Mesenchymal stem cell (in vitro differentiated cells and primary cell): ENCODE data around the gene OR2T5.
"Not testable (repeated sequence)": the region's sequence is repeated elsewhere in the genome, so short reads cannot be mapped to it uniquely, and the experiment has no call there.

ENCODE experiments used
- DNase-seq: peaks from one replicate; pipeline ENCODE4 v3.0.0-alpha.2; 2013
- H2AFZ ChIP-seq: one replicate; pipeline ENCODE4 v1.6.1; 2013; ENCODE audit warnings: low read depth, mild to moderate bottlenecking, control low read depth, inconsistent platforms, low read length, moderate library complexity
- H2AK5ac ChIP-seq: 2 replicates; pipeline ENCODE4 v1.6.1; 2013; ENCODE audit warnings: low read length, moderate library complexity, mild to moderate bottlenecking, inconsistent platforms; ENCODE audit not compliant: severe bottlenecking
- H2BK120ac ChIP-seq: one replicate; pipeline ENCODE4 v1.6.1; 2013; ENCODE audit warnings: low read depth, mild to moderate bottlenecking, inconsistent platforms, low read length, moderate library complexity
- H2BK12ac ChIP-seq, 2 experiments: one replicate each; pipeline ENCODE4 v1.6.1; 2013; ENCODE audit warnings: inconsistent platforms in 2 of 2, low read length in 2 of 2, mild to moderate bottlenecking in 2 of 2, moderate library complexity in 2 of 2, control low read depth in 1 of 2
- H2BK15ac ChIP-seq: one replicate; pipeline ENCODE4 v1.6.1; 2013; ENCODE audit warnings: mild to moderate bottlenecking, low read depth, inconsistent platforms; ENCODE audit not compliant: poor library complexity, severe bottlenecking
- H2BK5ac ChIP-seq: 2 replicates; pipeline ENCODE4 v1.6.1; 2013; ENCODE audit warnings: low read depth, mild to moderate bottlenecking, low read length, control low read depth, inconsistent platforms; ENCODE audit not compliant: poor library complexity, severe bottlenecking
- H3K14ac ChIP-seq, 2 experiments: one replicate each; pipeline ENCODE4 v1.6.1; 2013; ENCODE audit warnings: inconsistent platforms in 2 of 2, low read length in 2 of 2, control low read depth in 1 of 2, mild to moderate bottlenecking in 1 of 2, moderate library complexity in 1 of 2
- H3K18ac ChIP-seq, 2 experiments: one replicate each; pipeline ENCODE4 v1.6.1; 2013; ENCODE audit warnings: inconsistent platforms in 2 of 2, low read length in 2 of 2, control low read depth in 1 of 2, low read depth in 1 of 2, mild to moderate bottlenecking in 1 of 2
- H3K23ac ChIP-seq, 2 experiments: one replicate each; pipeline ENCODE4 v1.6.1; 2013; ENCODE audit warnings: inconsistent platforms in 2 of 2, low read length in 2 of 2, mild to moderate bottlenecking in 2 of 2, moderate library complexity in 2 of 2, control low read depth in 1 of 2
- H3K27ac ChIP-seq: 2 replicates; pipeline ENCODE4 v1.5.1; 2013; ENCODE audit warnings: mild to moderate bottlenecking, moderate library complexity, low read length, control low read depth, inconsistent platforms; ENCODE audit not compliant: poor library complexity, severe bottlenecking
- H3K27me3 ChIP-seq, 2 experiments: 2 replicates each; pipeline versions ENCODE4 v1.6.1 to v1.7.0; 2013; ENCODE audit warnings: low read length in 2 of 2, mild to moderate bottlenecking in 2 of 2, moderate library complexity in 2 of 2, control low read depth in 1 of 2, inconsistent platforms in 1 of 2; ENCODE audit not compliant: control insufficient read depth in 1 of 2, insufficient read depth in 1 of 2
- H3K36me3 ChIP-seq, 2 experiments: 2 replicates each; pipeline versions ENCODE4 v1.6.1 to v1.7.0; 2013; ENCODE audit warnings: low read length in 2 of 2, control low read depth in 1 of 2, inconsistent platforms in 1 of 2, low read depth in 1 of 2, mild to moderate bottlenecking in 1 of 2; ENCODE audit not compliant: insufficient read depth in 2 of 2, control insufficient read depth in 1 of 2
- H3K4ac ChIP-seq, 2 experiments: one replicate each; pipeline ENCODE4 v1.6.1; 2013; ENCODE audit warnings: inconsistent platforms in 2 of 2, low read length in 2 of 2, mild to moderate bottlenecking in 2 of 2, moderate library complexity in 2 of 2, control low read depth in 1 of 2, low read depth in 1 of 2
- H3K4me1 ChIP-seq: 2 replicates; pipeline ENCODE4 v1.6.1; 2013; ENCODE audit warnings: low read depth, low read length, control low read depth; ENCODE audit not compliant: control insufficient read depth, insufficient read depth
- H3K4me2 ChIP-seq: 2 replicates; pipeline ENCODE4 v1.6.1; 2013; ENCODE audit warnings: low read length, mild to moderate bottlenecking, inconsistent platforms; ENCODE audit not compliant: poor library complexity, severe bottlenecking
- H3K4me3 ChIP-seq, 2 experiments: 2 replicates each; pipeline versions ENCODE4 v1.5.1 to v1.7.0; 2013; ENCODE audit warnings: low read length in 2 of 2, mild to moderate bottlenecking in 2 of 2, control low read depth in 1 of 2, low read depth in 1 of 2; ENCODE audit not compliant: insufficient read depth in 1 of 2
- H3K79me1 ChIP-seq: replicated peaks from 2 replicates; pipeline ENCODE4 v1.6.1; 2013; ENCODE audit warnings: mild to moderate bottlenecking, control low read depth, low read length, inconsistent platforms; ENCODE audit not compliant: poor library complexity, severe bottlenecking
- H3K9ac ChIP-seq: 2 replicates; pipeline ENCODE4 v1.7.0; 2013; ENCODE audit warnings: mild to moderate bottlenecking, low read length, moderate library complexity
- H3K9me3 ChIP-seq: 2 replicates; pipeline ENCODE4 v1.7.0; 2013; ENCODE audit warnings: mild to moderate bottlenecking, low read length; ENCODE audit not compliant: control insufficient read depth
- H4K8ac ChIP-seq: one replicate; pipeline ENCODE4 v1.6.1; 2013; ENCODE audit warnings: inconsistent platforms, mild to moderate bottlenecking, low read length, moderate library complexity
- H4K91ac ChIP-seq: one replicate; pipeline ENCODE4 v1.6.1; 2013; ENCODE audit warnings: mild to moderate bottlenecking, low read length, inconsistent platforms
- WGBS: methylation state at CpG from one replicate; pipeline ENCODE4 v1.1.7; 2013; ENCODE audit warnings: mixed read lengths; 5-methylcytosine and 5-hydroxymethylcytosine counted together

Gene OR2T5

GRCh38 chr1:248450466-248451145 lies 37.8 kb upstream of the OR2T5 start:
- not testable (repeated sequence) for H3K23ac ChIP-seq, DNase-seq, H3K79me1 ChIP-seq, H2BK5ac ChIP-seq, H2AK5ac ChIP-seq, H3K9ac ChIP-seq, H4K91ac ChIP-seq, H2AFZ ChIP-seq, H3K27me3 ChIP-seq, H4K8ac ChIP-seq, H3K4me2 ChIP-seq, H3K4ac ChIP-seq, H2BK120ac ChIP-seq, H3K9me3 ChIP-seq, H2BK12ac ChIP-seq, H3K27ac ChIP-seq, H3K4me1 ChIP-seq, H3K18ac ChIP-seq, H3K4me3 ChIP-seq, H2BK15ac ChIP-seq, H3K36me3 ChIP-seq, H3K14ac ChIP-seq
- WGBS: no CpG with 5 or more reads among the region's 5 CpGs

- H3K4ac ChIP-seq, H3K4me2 ChIP-seq, H4K8ac ChIP-seq, H4K91ac ChIP-seq, H2BK5ac ChIP-seq, H3K4me1 ChIP-seq, H3K18ac ChIP-seq, H3K9me3 ChIP-seq, H3K36me3 ChIP-seq, H3K4me3 ChIP-seq, H2AFZ ChIP-seq, H3K9ac ChIP-seq, H3K23ac ChIP-seq, H2BK15ac ChIP-seq, H3K27ac ChIP-seq, H2BK120ac ChIP-seq, H2AK5ac ChIP-seq, H2BK12ac ChIP-seq, H3K14ac ChIP-seq, H3K79me1 ChIP-seq, DNase-seq, H3K27me3 ChIP-seq: not testable (repeated sequence)
- 62% methylated on average over 3 of the region's 7 CpGs for WGBS
These were observed 34.8 kb upstream of the OR2T5 start for GRCh38 chr1:248453619-248454018.

- H3K27ac ChIP-seq, H3K27me3 ChIP-seq, H2BK5ac ChIP-seq, H3K79me1 ChIP-seq, H3K14ac ChIP-seq, H2AK5ac ChIP-seq, H3K9ac ChIP-seq, H3K4me2 ChIP-seq, H4K91ac ChIP-seq, H3K4me1 ChIP-seq, H3K4me3 ChIP-seq, H2BK15ac ChIP-seq, H3K23ac ChIP-seq, H3K18ac ChIP-seq, H2BK120ac ChIP-seq, H3K36me3 ChIP-seq, H2BK12ac ChIP-seq, H4K8ac ChIP-seq, H2AFZ ChIP-seq, H3K4ac ChIP-seq, H3K9me3 ChIP-seq, DNase-seq: not testable (repeated sequence)
- WGBS: no CpG with 5 or more reads among the region's 4 CpGs
These were observed 33.3 kb upstream of the OR2T5 start for GRCh38 chr1:248455045-248455444.

GRCh38 chr1:248456635-248457034 lies 31.8 kb upstream of the OR2T5 start:
- not testable (repeated sequence) for H3K9ac ChIP-seq, H2AFZ ChIP-seq, H3K27ac ChIP-seq, H3K4me2 ChIP-seq, H3K9me3 ChIP-seq, H3K14ac ChIP-seq, H3K23ac ChIP-seq, H3K27me3 ChIP-seq, H4K91ac ChIP-seq, H3K4me1 ChIP-seq, H3K4ac ChIP-seq, H3K79me1 ChIP-seq, H2BK120ac ChIP-seq, DNase-seq, H2AK5ac ChIP-seq, H3K36me3 ChIP-seq, H3K18ac ChIP-seq, H2BK12ac ChIP-seq, H3K4me3 ChIP-seq, H2BK5ac ChIP-seq, H4K8ac ChIP-seq, H2BK15ac ChIP-seq
- no CpG with 5 or more reads among the region's 2 CpGs for WGBS
